ENCODE measurements around the gene RINT1.

- TF ChIP-seq CTCF (IDR thresholded peaks at IDR 0.05) (no peak), POLR2A (IDR thresholded peaks at IDR 0.05) (no peak)
These were observed 19.6 kb upstream of the RINT1 start for GRCh38 chr7:105512415-105512814.
